Activated CD4-positive, alpha-beta T cell treated with anti-CD3 and anti-CD28 coated beads, Interleukin-2, amount 10 ng/mL, durations not matched to agents 7 days and 5 days (primary cell): ENCODE data around the gene NOXA1. TPM values are rescaled to one million over a fixed set of nuclear protein-coding genes. Genes with fewer than 3 reads are reported as not detected.
"Not testable (repeated sequence)": the region's sequence is repeated elsewhere in the genome, so short reads cannot be mapped to it uniquely, and the experiment has no call there.

Source experiments
- CTCF ChIA-PET: fragments of 350-600 bp; sonication (Branson Sonifier 250); formaldehyde crosslinking; loops from one replicate; lab custom pipeline; 2021; ENCODE audit warnings: antibody characterized with exemption; lab: Charles Lee
- POLR2A ChIA-PET: fragments of 350-600 bp; sonication (Branson Sonifier 250); formaldehyde crosslinking; loops from one replicate; lab custom pipeline; 2021; ENCODE audit warnings: antibody characterized with exemption; lab: Charles Lee
- DNase-seq: peaks from one replicate; pipeline ENCODE4 v3.0.0-alpha.2; 2020
- H3K27ac Mint-ChIP-seq: one replicate; pipeline ENCODE4 v1.8.0; 2021; ENCODE audit warnings: mild to moderate bottlenecking, moderate library complexity, mixed read lengths
- H3K27me3 Mint-ChIP-seq: one replicate; pipeline ENCODE4 v1.8.0; 2021; ENCODE audit warnings: mixed read lengths
- H3K36me3 Mint-ChIP-seq: one replicate; pipeline ENCODE4 v1.8.0; 2021; ENCODE audit warnings: low read depth, mixed read lengths
- H3K4me1 Mint-ChIP-seq: one replicate; pipeline ENCODE4 v1.8.0; 2021; ENCODE audit warnings: mixed read lengths
- H3K4me3 Mint-ChIP-seq: one replicate; pipeline ENCODE4 v1.8.0; 2021; ENCODE audit warnings: mild to moderate bottlenecking, moderate library complexity, mixed read lengths
- H3K9me3 Mint-ChIP-seq: one replicate; pipeline ENCODE4 v1.8.0; 2021; ENCODE audit warnings: mixed read lengths
- total RNA-seq, 2 experiments: library from RNA; stranded (reverse); gene quantifications; one replicate each; pipeline ENCODE4 v1.2.3, GENCODE V29; 2021

Gene NOXA1
- total RNA-seq, 2 experiments from 2014 or later = 0.46 to 1.1 TPM

DNA sequence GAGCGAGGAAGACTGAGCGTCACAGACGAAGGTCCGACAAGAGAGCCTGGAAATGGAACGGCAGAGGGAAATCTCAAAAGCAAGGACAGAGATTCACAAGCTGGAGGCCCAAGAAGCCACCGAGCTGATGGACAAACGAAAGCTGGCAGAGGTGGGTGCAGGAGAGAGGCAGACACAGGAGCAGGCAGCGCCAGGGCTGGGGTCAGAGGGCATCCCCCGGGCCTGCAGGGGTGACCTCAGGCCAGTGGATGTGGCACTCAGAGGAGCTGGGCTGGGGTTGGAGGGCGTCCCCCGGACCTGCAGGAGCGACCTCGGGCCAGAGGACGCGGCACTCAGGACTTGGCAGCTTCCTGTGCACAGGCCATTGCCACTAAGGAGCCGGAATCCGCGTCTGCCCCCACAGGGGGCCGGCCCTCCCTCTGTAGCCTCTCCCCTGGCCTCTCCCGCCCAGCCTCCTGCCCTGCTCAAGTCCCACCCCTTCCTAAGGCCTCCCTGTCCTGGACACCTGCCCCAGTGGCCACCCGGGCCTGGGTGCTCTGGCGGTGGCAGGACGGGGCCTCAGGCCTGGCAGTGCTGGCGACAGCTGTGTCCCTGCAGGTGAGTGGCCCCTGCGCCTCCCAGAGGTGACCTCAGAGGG lies 40.6 kb upstream of the NOXA1 start:
- no peaks in the 10 kb centered on the region for H3K36me3 Mint-ChIP-seq
- no peaks in the 10 kb centered on the region for H3K27me3 Mint-ChIP-seq
- no peak for DNase-seq
- peaks cover 13% of the 10 kb centered on the region for H3K4me1 Mint-ChIP-seq
- no peak overlapping the region for H3K4me3 Mint-ChIP-seq
- no peaks in the 10 kb centered on the region for H3K9me3 Mint-ChIP-seq
- no peak overlapping the region for H3K27ac Mint-ChIP-seq
- POLR2A ChIA-PET = no interaction called here
- CTCF ChIA-PET = no interaction called here

DNA sequence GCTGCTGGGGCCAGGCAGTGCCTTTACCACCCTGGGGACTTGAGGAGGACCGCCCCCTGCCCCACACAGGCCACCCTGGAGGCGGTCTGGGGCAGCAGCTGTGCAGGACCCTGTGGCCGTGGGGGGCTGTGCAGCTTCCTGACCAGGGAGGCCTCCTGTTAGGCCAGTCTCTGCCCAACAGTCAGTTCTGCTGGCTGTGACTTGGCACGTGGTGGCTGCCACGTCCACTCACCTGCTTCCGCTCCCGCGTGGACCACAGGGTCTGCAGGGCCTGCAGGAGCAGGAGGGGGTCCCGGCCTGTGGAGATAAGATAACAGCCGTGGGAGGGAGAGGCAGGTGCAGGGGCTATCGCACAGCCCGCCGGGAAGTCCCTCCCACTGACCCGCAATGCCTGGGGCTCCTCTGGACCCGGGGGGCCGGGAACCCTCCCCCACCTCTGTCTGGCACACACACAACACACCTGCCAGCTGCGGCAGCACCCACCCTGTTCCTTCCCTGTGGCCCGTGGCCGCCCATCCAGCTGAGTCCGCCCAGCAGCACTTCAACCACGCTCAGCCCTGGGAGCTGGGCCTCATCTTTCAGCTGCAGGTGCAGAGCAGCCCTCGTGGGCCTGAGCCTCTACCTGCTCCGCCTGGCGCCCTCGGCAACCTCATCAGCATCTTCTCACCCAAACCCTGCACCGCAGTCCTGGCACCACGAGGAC lies 40.0 kb upstream of the NOXA1 start:
- Mint-ChIP-seq H3K4me1 (peaks cover 16% of the 10 kb centered on the region), H3K9me3 (no peaks in the 10 kb centered on the region), H3K27me3 (no peaks in the 10 kb centered on the region), H3K36me3 (no peaks in the 10 kb centered on the region), H3K27ac (no peak overlapping the region), H3K4me3 (no peak overlapping the region)
- POLR2A ChIA-PET = no interaction called here
- CTCF ChIA-PET = no interaction called here
- no peak for DNase-seq

DNA sequence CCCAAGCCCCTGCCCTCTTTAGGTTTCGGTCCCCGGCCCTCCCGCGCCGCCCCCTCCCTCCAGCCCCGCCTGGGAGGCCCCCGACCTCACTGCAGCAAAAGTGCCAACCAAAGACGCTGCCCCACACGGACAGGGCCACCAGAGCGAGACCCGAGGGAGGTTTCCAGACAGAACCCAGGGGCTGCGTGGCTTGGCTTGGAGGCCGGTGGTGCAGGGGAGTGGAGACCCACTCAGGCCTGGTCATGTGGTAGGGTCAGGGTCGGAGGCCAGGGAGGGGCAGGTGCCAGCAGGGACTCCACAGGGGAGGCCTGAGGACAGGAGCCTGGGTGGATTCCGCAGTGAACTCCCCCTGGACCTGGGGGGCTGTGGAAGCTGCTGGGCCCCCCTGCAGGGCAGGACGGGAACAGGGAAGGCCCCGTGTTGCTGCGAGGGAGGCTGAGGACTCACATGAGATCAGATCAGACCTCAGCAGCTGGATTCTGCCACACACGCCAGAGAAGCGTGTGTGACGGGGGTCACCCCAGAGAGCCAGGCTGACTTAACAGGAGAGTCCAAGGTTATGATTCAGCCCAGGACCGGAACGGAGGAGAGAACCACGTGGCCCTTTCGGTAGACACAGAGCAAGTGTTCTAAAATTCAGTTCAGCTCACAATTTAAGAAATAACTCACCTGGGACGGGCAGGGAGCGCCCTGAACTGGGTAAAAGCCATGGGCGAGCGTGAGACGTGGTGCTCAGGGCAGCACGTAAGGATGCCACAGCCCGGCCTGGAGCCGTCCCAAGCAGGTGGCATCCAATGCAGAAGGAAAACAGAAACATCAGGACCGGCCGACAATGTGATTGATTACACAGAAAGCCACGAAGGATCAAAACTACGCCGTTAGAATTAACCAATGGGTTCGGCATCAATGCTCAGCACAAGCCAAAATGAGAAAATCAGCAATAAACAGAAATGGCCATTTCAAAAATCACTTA lies 39.1 kb upstream of the NOXA1 start:
- no peaks in the 10 kb centered on the region for H3K27me3 Mint-ChIP-seq
- H3K9me3 Mint-ChIP-seq = no peaks in the 10 kb centered on the region
- POLR2A ChIA-PET = no interaction called here
- DNase-seq = no peak
- peak overlapping the region; percentile 51 for H3K27ac Mint-ChIP-seq
- H3K36me3 Mint-ChIP-seq = no peaks in the 10 kb centered on the region
- peaks cover 16% of the 10 kb centered on the region for H3K4me1 Mint-ChIP-seq
- CTCF ChIA-PET = no interaction called here
- no peak overlapping the region for H3K4me3 Mint-ChIP-seq

DNA sequence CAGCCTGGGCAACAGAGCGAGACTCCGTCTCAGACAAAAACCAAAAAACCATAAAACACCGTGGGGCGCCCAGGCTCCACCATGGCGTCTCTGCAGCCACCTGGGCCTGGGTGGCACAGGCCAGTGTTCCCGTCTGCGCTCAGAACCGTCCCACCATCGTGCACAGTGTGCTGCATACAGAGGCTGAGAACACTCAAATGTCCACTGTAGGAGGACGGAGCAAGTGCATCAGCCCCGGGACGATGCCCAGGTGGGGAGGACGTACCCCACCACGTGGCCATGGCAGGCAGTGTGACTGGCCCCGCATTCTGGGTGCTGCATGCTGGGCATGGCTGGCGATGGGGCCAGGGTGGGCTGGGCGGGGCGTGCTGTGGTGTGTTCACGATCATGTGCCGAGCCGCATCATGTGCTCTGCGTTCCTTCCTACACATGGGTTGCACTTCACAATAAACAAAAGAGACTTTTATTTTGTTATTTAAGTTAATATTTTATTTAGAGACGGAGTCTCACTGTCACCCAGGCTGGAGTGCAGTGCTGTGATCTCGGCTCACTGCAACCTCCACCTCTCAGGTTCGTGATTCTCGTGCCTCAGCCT lies 38.0 kb upstream of the NOXA1 start:
- H3K9me3 Mint-ChIP-seq = no peaks in the 10 kb centered on the region
- CTCF ChIA-PET = no interaction called here
- no peak overlapping the region for H3K4me3 Mint-ChIP-seq
- no peak for DNase-seq
- peak overlapping the region; percentile 86 for H3K27ac Mint-ChIP-seq
- H3K36me3 Mint-ChIP-seq = no peaks in the 10 kb centered on the region
- POLR2A ChIA-PET = no interaction called here
- peaks cover 16% of the 10 kb centered on the region for H3K4me1 Mint-ChIP-seq
- no peaks in the 10 kb centered on the region for H3K27me3 Mint-ChIP-seq

DNA sequence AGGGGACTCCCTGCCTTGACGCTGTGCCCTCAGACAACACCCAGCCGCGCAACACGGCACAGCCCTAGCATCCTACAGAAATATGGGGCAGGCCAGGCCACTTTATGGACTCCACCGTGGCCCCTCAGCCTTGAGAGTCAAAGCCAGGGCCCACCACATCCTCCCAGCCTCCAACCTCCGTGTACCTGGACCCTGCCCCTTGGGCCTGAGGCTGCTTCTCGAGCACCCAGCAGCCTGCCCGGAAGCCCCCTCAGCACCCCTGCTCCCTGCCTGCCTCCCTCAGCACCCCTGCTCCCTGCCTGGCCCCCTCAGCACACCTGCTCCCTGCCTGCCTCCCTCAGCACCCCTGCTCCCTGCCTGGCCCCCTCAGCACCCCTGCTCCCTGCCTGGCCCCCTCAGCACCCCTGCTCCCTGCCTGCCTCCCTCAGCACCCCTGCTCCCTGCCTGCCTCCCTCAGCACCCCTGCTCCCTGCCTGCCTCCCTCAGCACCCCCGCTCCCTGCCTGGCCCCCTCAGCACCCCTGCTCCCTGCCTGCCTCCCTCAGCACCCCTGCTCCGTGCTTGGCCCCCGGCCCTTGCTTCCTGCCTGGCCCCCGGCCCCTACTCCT lies 36.6 kb upstream of the NOXA1 start:
- H3K27me3 Mint-ChIP-seq, H3K9me3 Mint-ChIP-seq, CTCF ChIA-PET, H3K36me3 Mint-ChIP-seq, DNase-seq, POLR2A ChIA-PET, H3K4me3 Mint-ChIP-seq: not testable (repeated sequence)
- Mint-ChIP-seq H3K27ac (peak overlapping the region; percentile 97), H3K4me1 (peaks cover 16% of the 10 kb centered on the region)

DNA sequence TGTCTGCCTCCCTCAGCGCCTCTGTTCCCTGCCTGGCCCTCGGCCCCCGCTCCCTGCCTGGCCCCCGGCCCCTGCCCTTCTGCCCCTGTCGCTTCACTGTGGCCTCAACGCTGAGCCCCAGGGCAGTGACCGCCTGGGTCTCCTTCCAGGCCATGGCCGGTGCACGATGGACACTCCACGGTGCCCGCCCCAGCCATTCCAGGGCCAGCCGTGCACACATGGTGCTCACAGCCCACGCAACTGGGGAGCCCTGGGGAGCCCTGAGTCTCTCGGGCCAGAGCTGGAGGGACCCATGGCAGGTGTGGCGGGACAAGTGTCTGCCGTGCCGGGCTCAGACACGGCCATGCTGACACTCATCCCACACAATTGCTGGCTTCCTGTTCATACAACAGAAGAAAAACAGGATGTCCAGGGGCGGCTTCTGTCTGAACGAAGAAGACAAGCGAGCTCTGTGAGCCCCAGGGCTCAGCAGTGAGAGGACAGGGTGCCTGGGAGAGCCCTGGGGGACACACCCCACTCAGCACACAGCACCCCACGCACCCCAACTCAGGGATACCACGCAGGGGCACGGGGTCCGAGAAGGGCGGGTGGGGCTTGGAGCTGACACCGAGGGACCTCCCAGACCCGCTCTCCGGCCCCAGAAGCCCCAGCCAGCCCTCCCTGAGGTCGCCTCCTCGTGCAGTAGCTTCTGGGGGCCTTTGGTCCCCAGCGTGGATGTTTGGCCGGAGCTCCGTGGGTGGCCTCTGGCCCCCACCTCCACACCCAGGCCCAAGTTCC lies 35.9 kb upstream of the NOXA1 start:
- ChIA-PET CTCF (no interaction called here), POLR2A (interaction anchor here (0.6 kb wide), 1 partner anchor 13 kb away, joined by 3 read pairs; no protein-coding TSS in a partner anchor)
- H3K27ac Mint-ChIP-seq = peak overlapping the region; percentile 97
- H3K4me1 Mint-ChIP-seq = peaks cover 16% of the 10 kb centered on the region
- H3K9me3 Mint-ChIP-seq = no peaks in the 10 kb centered on the region
- H3K36me3 Mint-ChIP-seq = no peaks in the 10 kb centered on the region
- no peaks in the 10 kb centered on the region for H3K27me3 Mint-ChIP-seq
- peak overlapping the region; percentile 16 for H3K4me3 Mint-ChIP-seq
- DNase-seq = peak; percentile 66

DNA sequence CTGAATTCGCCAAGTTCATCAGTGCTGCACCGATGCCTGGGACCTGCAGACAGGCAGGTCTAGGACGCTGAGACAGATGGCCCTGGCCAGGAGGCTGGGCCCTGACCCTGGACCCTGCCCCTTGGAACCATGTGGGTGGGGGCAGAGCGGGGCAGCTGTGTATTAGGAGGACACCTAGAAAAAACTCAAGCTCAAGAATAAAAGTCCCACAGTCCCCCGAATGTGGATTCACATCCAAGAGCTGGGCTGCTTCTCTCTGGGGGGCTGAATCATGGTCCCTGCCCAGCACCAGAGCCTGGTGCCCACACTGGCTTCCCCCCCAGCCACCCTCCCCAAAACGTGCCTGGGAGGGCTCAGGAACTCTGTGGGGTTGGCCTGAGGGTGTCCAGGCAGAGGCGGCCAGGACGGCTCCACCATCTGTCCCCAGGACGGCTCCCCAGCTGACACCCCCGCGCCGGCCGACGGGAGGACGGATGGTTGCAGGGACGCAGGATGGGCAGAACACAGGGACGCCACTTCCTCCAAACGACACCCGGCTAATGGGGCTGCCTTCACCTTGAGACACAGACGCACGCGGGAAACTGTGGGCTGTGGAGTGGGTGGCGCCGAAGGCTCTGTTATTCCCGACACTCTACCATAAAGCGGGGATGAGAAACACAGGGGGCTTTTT lies 35.2 kb upstream of the NOXA1 start:
- Mint-ChIP-seq H3K4me3 (no peak overlapping the region), H3K27me3 (no peaks in the 10 kb centered on the region), H3K4me1 (peaks cover 16% of the 10 kb centered on the region), H3K27ac (peak overlapping the region; percentile 97), H3K36me3 (no peaks in the 10 kb centered on the region), H3K9me3 (no peaks in the 10 kb centered on the region)
- POLR2A ChIA-PET = interaction anchor here (0.6 kb wide), 1 partner anchor 14 kb away, joined by 3 read pairs; no protein-coding TSS in a partner anchor
- no peak for DNase-seq
- CTCF ChIA-PET = no interaction called here

DNA sequence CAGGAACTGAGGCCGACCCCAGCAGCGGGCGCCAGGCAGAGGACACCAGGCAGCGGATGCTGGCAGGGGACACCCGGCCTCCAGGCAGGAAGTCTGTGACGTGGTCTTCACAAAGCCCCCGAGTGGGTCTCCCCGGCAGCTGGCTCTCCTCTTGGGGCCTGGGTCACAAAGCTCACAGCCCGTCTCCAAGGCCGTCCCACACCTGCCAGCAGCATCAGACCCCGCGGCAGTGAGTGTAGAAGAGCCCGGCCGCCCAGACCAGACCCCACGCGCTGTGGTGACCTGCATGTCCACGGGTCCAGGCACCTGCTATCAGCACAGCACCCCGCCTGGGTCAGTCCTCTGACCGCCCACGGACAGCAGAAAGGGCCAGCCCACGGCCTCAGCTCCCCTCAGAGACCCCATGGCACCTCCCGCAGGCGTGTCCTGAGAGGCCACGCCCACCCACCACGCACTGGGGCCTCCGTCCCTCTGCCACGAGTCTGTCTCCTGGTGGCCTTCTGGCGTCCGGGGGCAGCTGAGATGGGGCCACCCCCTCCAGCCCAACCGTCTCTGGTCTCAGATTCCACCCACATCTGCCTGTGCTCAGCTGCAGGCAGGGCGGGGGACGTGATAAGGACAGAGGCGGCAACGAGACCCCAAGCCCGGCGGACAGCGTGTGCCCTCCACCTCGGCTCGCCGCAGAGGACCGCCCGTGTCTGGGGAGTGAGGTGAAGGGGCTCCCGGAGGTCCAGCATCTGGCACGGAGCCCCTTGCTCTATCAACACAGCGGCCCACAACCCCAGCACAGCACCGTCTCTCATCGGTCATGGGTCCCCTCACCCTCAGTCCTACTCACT lies 34.4 kb upstream of the NOXA1 start:
- POLR2A ChIA-PET = no interaction called here
- Mint-ChIP-seq H3K27ac (peak overlapping the region; percentile 97), H3K4me3 (no peak overlapping the region), H3K9me3 (no peaks in the 10 kb centered on the region), H3K36me3 (no peaks in the 10 kb centered on the region), H3K27me3 (no peaks in the 10 kb centered on the region), H3K4me1 (peaks cover 16% of the 10 kb centered on the region)
- DNase-seq = no peak
- CTCF ChIA-PET = no interaction called here

DNA sequence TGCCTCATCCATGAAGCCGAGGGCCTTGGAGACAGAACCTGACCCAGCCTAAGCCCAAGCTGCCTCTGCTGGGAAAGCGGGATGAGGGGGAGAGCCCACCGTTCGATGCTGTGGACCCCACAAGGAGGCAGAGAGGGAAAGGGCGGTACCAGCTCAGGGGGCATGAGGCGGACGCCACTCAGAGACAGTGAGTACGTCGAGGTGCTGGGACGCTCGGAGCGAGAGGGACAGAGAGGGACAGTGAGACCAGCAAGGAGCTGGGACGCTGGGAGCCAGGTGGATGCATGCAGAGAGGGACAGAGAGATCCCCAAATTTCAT lies 33.8 kb upstream of the NOXA1 start:
- H3K36me3 Mint-ChIP-seq = no peaks in the 10 kb centered on the region
- no peak for DNase-seq
- POLR2A ChIA-PET = no interaction called here
- CTCF ChIA-PET = no interaction called here
- H3K27ac Mint-ChIP-seq = no peak overlapping the region
- H3K4me3 Mint-ChIP-seq = no peak overlapping the region
- no peaks in the 10 kb centered on the region for H3K9me3 Mint-ChIP-seq
- no peaks in the 10 kb centered on the region for H3K27me3 Mint-ChIP-seq
- peaks cover 16% of the 10 kb centered on the region for H3K4me1 Mint-ChIP-seq

DNA sequence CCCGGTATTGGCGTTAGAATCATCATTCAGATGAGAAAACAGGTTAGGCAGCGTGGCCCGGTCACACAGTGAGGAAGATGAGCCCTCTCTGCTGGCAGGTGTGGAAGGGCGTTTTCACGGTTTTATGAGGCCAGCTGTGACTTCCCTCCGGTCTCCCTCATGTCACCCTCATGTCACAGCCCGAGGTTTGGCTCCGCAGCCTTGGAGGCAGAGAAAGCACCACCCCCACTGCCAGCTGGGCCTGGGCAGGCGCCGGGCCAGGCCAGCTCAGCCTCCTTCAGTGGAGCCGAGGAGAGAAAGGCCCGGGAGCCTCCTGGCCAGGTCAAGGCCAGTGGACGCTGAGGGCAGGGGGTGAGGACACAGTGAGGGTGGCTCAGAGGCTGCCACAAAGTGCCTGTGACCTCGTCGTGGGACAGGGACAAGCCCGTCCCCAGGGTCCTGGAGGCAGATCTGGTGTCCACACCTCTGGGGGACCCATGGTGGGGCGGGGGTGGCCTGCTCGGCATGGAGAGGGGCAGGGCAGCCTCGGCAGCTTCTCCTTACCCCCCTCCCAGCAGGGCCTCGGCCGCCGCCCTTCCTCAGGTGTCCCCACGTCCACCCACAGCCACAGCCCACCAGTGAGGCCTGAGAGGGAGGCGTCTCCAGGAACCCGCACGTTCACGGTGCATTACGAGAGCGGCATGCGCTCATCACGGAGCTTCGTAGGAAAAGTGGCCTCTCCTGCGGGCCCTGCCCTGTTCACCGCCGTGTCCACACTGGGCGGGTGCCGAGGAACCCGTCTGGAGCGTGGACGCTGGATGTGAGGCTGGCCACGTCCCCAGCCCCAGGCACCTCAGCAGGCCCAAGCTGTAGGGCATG lies 32.4 kb upstream of the NOXA1 start:
- peaks cover 16% of the 10 kb centered on the region for H3K4me1 Mint-ChIP-seq
- no peak overlapping the region for H3K4me3 Mint-ChIP-seq
- ChIA-PET POLR2A (no interaction called here), CTCF (no interaction called here)
- no peaks in the 10 kb centered on the region for H3K9me3 Mint-ChIP-seq
- H3K36me3 Mint-ChIP-seq = no peaks in the 10 kb centered on the region
- no peak for DNase-seq
- H3K27ac Mint-ChIP-seq = peak overlapping the region; percentile 46
- no peaks in the 10 kb centered on the region for H3K27me3 Mint-ChIP-seq
